Peyer's patch (tissue), 4 donors: Measurements from ENCODE around the gene LUZP1. TPM values are rescaled to one million over a fixed set of nuclear protein-coding genes. Genes with fewer than 3 reads are reported as not detected.

ENCODE experiments used
- DNase-seq, 3 donors: peaks; one replicate each; pipeline ENCODE4 v3.0.0-alpha.2; 2017 to 2019
- H3K27ac ChIP-seq, 4 donors: fragments of 200-600 bp; sonication (generic); one replicate each; pipeline ENCODE4 v1.5.1; 2016 to 2019
- H3K27me3 ChIP-seq, 2 donors: fragments of 200-600 bp; sonication (generic); one replicate each; pipeline ENCODE4 v1.5.1; 2019
- H3K36me3 ChIP-seq, 3 donors: fragments of 200-600 bp; sonication (generic); one replicate each; pipeline ENCODE4 v1.5.1; 2016 to 2019
- H3K4me1 ChIP-seq, 4 donors: fragments of 200-600 bp; sonication (generic); one replicate each; pipeline ENCODE4 v1.5.1; 2016 to 2019
- H3K4me3 ChIP-seq, 4 donors: fragments of 200-600 bp; sonication (generic); 1 replicate in 3 of 4; 2 replicates in 1 of 4; pipeline ENCODE4 v1.5.1; 2016 to 2019; ENCODE audit warnings: mild to moderate bottlenecking in 1 of 4
- H3K9me3 ChIP-seq, 4 donors: fragments of 200-600 bp; sonication (generic); one replicate each; pipeline ENCODE4 v1.5.1; 2016 to 2019; ENCODE audit warnings: mild to moderate bottlenecking in 1 of 4
- POLR2A ChIP-seq, 2 donors: fragments of 450-650 bp; IDR thresholded peaks; one replicate each; pipeline ENCODE4 v1.5.1; 2017; ENCODE audit warnings: antibody characterized with exemption in 2 of 2, mild to moderate bottlenecking in 2 of 2, moderate library complexity in 2 of 2
- total RNA-seq, 4 donors: library from RNA; depleted of rRNA; stranded (reverse); fragments of >200 nt; gene quantifications; one replicate each; pipeline ENCODE4 v1.1.0, GENCODE V29; 2016
- TF ChIP-seq, protein P1 (sequence below), 6 experiments: fragments of 450-650 bp in 4 of 6; fragments of 200-600 bp in 2 of 6; sonication (generic) in 1 of 6; IDR thresholded peaks; one replicate each; pipeline ENCODE4 v1.5.1; 2017 to 2019; ENCODE audit warnings: antibody characterized with exemption in 6 of 6, mild to moderate bottlenecking in 3 of 6, moderate library complexity in 1 of 6

The LUZP1 gene
- total RNA-seq, 4 donors from 2014 or later = 38.8 to 92.8 (median 70.4) TPM

GRCh38 chr1:23065385-23065784 lies 103.3 kb downstream of the LUZP1 start:
- no peak for TF ChIP-seq POLR2A (IDR thresholded peaks at IDR 0.05)
- TF ChIP-seq, protein P1, sequence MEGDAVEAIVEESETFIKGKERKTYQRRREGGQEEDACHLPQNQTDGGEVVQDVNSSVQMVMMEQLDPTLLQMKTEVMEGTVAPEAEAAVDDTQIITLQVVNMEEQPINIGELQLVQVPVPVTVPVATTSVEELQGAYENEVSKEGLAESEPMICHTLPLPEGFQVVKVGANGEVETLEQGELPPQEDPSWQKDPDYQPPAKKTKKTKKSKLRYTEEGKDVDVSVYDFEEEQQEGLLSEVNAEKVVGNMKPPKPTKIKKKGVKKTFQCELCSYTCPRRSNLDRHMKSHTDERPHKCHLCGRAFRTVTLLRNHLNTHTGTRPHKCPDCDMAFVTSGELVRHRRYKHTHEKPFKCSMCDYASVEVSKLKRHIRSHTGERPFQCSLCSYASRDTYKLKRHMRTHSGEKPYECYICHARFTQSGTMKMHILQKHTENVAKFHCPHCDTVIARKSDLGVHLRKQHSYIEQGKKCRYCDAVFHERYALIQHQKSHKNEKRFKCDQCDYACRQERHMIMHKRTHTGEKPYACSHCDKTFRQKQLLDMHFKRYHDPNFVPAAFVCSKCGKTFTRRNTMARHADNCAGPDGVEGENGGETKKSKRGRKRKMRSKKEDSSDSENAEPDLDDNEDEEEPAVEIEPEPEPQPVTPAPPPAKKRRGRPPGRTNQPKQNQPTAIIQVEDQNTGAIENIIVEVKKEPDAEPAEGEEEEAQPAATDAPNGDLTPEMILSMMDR (IDR thresholded peaks at IDR 0.05) = no peak
- no peak for DNase-seq
- no peaks in the 10 kb centered on the region for H3K27me3 ChIP-seq
- H3K27ac ChIP-seq = no peak overlapping the region
- H3K4me1 ChIP-seq = no peaks in the 10 kb centered on the region
- H3K36me3 ChIP-seq = peaks cover 0 to 48% (median 0%) of the 10 kb centered on the region in 3 donors
- no peak overlapping the region for H3K4me3 ChIP-seq
- H3K9me3 ChIP-seq = no peaks in the 10 kb centered on the region

DNA sequence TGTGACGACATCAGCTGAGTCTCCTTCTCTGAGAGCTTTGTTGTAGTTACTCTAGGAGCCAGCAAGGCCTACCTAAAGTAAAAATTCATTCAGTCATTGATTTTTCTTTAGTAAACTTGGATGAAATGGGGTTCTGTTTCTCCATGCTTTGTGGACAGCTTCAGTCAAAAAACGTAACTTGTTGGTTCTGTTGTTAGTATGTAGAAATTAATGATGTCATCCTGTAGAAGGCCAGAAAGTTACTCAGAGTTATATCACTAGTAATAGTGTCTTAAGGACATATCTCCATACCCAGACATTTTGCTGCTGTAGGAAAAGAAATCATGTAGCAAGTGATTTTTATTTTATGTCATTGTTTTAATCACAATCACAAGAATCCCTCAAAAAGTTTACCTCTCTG lies 106.4 kb downstream of the LUZP1 start:
- H3K27me3 ChIP-seq = no peaks in the 10 kb centered on the region
- no peaks in the 10 kb centered on the region for H3K9me3 ChIP-seq
- no peak overlapping the region for H3K27ac ChIP-seq
- H3K4me1 ChIP-seq = no peaks in the 10 kb centered on the region
- H3K36me3 ChIP-seq = peaks cover 0 to 50% (median 4%) of the 10 kb centered on the region in 3 donors
- DNase-seq = no peak
- TF ChIP-seq POLR2A (IDR thresholded peaks at IDR 0.05) = no peak
- TF ChIP-seq, protein P1 (IDR thresholded peaks at IDR 0.05) = no peak
- no peak overlapping the region for H3K4me3 ChIP-seq

GRCh38 chr1:23057301-23057700 lies 111.4 kb downstream of the LUZP1 start:
- H3K27ac ChIP-seq = no peak overlapping the region
- no peak overlapping the region for H3K4me3 ChIP-seq
- peaks cover 0 to 86% (median 4%) of the 10 kb centered on the region in 3 donors for H3K36me3 ChIP-seq
- no peaks in the 10 kb centered on the region for H3K4me1 ChIP-seq
- no peaks in the 10 kb centered on the region for H3K27me3 ChIP-seq
- DNase-seq = no peak
- no peaks in the 10 kb centered on the region for H3K9me3 ChIP-seq
- TF ChIP-seq, protein P1 (IDR thresholded peaks at IDR 0.05) = no peak
- TF ChIP-seq POLR2A (IDR thresholded peaks at IDR 0.05) = no peak

DNA sequence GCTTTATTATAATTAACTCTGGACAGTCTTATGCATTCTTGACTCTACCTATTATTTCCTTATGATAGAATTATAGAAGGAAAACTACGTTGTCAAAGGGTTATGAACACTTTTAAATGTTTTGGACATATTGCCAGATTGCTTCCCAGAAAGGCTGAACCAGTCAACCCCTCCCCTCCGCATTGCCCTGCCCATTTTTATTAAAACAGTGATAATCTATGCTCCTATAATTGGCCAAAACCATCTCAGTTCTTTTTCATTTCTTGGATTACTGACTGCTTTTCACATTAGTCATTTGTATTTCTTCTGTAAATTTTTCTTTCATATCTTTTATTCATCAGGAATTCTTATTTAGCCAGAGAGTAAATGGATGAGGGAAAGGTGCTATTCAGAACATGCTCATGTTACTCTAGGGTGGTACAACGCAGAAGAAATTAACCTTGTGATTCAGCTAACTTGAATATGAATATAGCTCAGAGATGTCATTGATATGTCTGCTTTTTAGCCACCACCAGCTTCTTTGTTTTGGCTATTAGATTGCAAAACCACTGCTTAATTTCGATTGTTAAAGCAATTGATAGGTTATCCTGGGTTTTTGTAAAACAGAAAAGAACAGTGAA lies 117.3 kb downstream of the LUZP1 start:
- Histone ChIP-seq H3K27me3 (no peaks in the 10 kb centered on the region), H3K4me1 (no peaks in the 10 kb centered on the region), H3K36me3 (peaks cover 0 to 45% (median 0%) of the 10 kb centered on the region in 3 donors), H3K27ac (no peak overlapping the region), H3K4me3 (no peak overlapping the region), H3K9me3 (no peaks in the 10 kb centered on the region)
- DNase-seq = no peak
- no peak for TF ChIP-seq POLR2A (IDR thresholded peaks at IDR 0.05)
- TF ChIP-seq, protein P1 (IDR thresholded peaks at IDR 0.05) = no peak

DNA sequence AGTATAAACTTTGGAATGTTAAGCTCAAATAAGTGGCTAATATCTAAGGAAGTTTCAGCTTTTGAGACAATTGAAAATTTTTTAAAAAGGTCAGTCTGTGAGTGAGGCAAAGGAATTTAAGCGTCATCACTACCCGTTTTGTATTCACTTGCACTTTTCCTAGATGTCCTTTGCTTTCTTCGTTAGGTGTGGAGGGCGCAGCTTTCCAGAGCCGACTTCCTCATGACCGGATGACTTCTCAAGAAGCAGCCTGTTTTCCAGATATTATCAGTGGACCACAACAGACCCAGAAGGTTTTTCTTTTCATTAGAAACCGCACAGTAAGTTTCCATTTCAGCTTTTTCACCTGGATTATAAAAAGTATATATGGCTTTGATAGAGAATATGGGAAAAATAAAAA lies 118.5 kb downstream of the LUZP1 start:
- H3K36me3 ChIP-seq = peaks cover 0 to 33% (median 0%) of the 10 kb centered on the region in 3 donors
- no peaks in the 10 kb centered on the region for H3K4me1 ChIP-seq
- DNase-seq = no peak
- no peak overlapping the region for H3K27ac ChIP-seq
- no peak overlapping the region for H3K4me3 ChIP-seq
- no peaks in the 10 kb centered on the region for H3K9me3 ChIP-seq
- H3K27me3 ChIP-seq = no peaks in the 10 kb centered on the region
- TF ChIP-seq POLR2A (IDR thresholded peaks at IDR 0.05) = no peak
- TF ChIP-seq, protein P1 (IDR thresholded peaks at IDR 0.05) = no peak
